CD4-positive, alpha-beta memory T cell (primary cell): ENCODE measurements around the gene DOCK6. TPM values are rescaled to one million over a fixed set of nuclear protein-coding genes. Genes with fewer than 3 reads are reported as not detected.

Experiments
- CTCF ChIA-PET: fragments of 350-600 bp; sonication (Branson Sonifier 250); formaldehyde crosslinking; loops from one replicate; lab custom pipeline; 2021; ENCODE audit warnings: inconsistent platforms; ENCODE audit not compliant: partially characterized antibody; lab: Charles Lee
- POLR2A ChIA-PET: fragments of 350-600 bp; sonication (Branson Sonifier 250); formaldehyde crosslinking; loops from one replicate; lab custom pipeline; 2021; ENCODE audit not compliant: partially characterized antibody; lab: Charles Lee
- DNase-seq, 5 donors: peaks; one replicate each; pipeline versions ENCODE4 v3.0.0 to v3.0.0-alpha.2; 2020 to 2022; ENCODE audit warnings: mixed read lengths in 1 of 5
- H3K27ac ChIP-seq: one replicate; pipeline ENCODE4 v1.7.0; 2013; ENCODE audit warnings: low read depth, low read length
- H3K27me3 ChIP-seq: 2 replicates; pipeline ENCODE4 v1.7.0; 2013; ENCODE audit warnings: mild to moderate bottlenecking, low read length, moderate library complexity; ENCODE audit not compliant: insufficient read depth
- H3K36me3 ChIP-seq: 2 replicates; pipeline ENCODE4 v1.7.0; 2013; ENCODE audit warnings: mild to moderate bottlenecking, low read length, moderate library complexity; ENCODE audit not compliant: insufficient read depth
- H3K4me1 ChIP-seq: 2 replicates; pipeline ENCODE4 v1.7.0; 2013; ENCODE audit warnings: mild to moderate bottlenecking, low read length, moderate library complexity; ENCODE audit not compliant: insufficient read depth
- H3K4me3 ChIP-seq, 2 donors: one replicate each; pipeline ENCODE4 v1.7.0; 2013; ENCODE audit warnings: low read length in 2 of 2, mild to moderate bottlenecking in 1 of 2
- H3K9me3 ChIP-seq, 2 donors: one replicate each; pipeline ENCODE4 v1.7.0; 2013; ENCODE audit warnings: low read length in 2 of 2, control low read depth in 1 of 2; ENCODE audit not compliant: control insufficient read depth in 1 of 2
- H3K27ac Mint-ChIP-seq, 7 donors: one replicate each; pipeline ENCODE4 v1.8.0; 2020 to 2021; ENCODE audit warnings: mixed read lengths in 7 of 7, mild to moderate bottlenecking in 6 of 7, inconsistent platforms in 3 of 7, moderate library complexity in 3 of 7
- H3K27me3 Mint-ChIP-seq, 2 donors: one replicate each; pipeline ENCODE4 v1.8.0; 2020 to 2021; ENCODE audit warnings: mixed read lengths in 2 of 2
- H3K36me3 Mint-ChIP-seq, 2 donors: one replicate each; pipeline ENCODE4 v1.8.0; 2020 to 2021; ENCODE audit warnings: mixed read lengths in 2 of 2, inconsistent platforms in 1 of 2, mild to moderate bottlenecking in 1 of 2
- H3K4me1 Mint-ChIP-seq, 4 donors: one replicate each; pipeline ENCODE4 v1.8.0; 2020 to 2021; ENCODE audit warnings: mixed read lengths in 4 of 4, mild to moderate bottlenecking in 1 of 4
- H3K4me3 Mint-ChIP-seq, 8 donors: one replicate each; pipeline ENCODE4 v1.8.0; 2020 to 2021; ENCODE audit warnings: mixed read lengths in 8 of 8, mild to moderate bottlenecking in 7 of 8, moderate library complexity in 6 of 8, inconsistent platforms in 3 of 8
- H3K9me3 Mint-ChIP-seq, 8 donors: one replicate each; pipeline ENCODE4 v1.8.0; 2020 to 2021; ENCODE audit warnings: mixed read lengths in 8 of 8, mild to moderate bottlenecking in 5 of 8, inconsistent platforms in 3 of 8, moderate library complexity in 1 of 8
- intact Hi-C: fragments of 100-400 bp; cut with micrococcal nuclease; formaldehyde crosslinking; loops from one replicate; pipeline ENCODE4 v1.15.1; 2023
- polyA plus RNA-seq, 2 donors: library from polyadenylated mRNA; unstranded; fragments of 300-500 nt; fragmentation: Illumina TruSeq; gene quantifications; one replicate each; pipeline ENCODE4 v1.2.3, GENCODE V29; 2021
- total RNA-seq, 2 experiments: library from RNA; stranded (reverse); gene quantifications; one replicate each; pipeline ENCODE4 v1.2.3, GENCODE V29; 2021

The DOCK6 gene
- total and polyA plus RNA-seq, 4 experiments from 2014 or later: 0.30 to 0.64 TPM; not detected in 2

- DNase-seq: no peak
- H3K4me1 ChIP-seq: no peaks in the 10 kb centered on the region
- POLR2A ChIA-PET: no interaction called here
- no peaks in the 10 kb centered on the region for H3K27me3 ChIP-seq
- H3K9me3 ChIP-seq: peaks cover 0 to 8% of the 10 kb centered on the region in 2 donors
- H3K4me3 Mint-ChIP-seq: no peak overlapping the region
- no peak overlapping the region for H3K27ac ChIP-seq
- H3K36me3 ChIP-seq: no peaks in the 10 kb centered on the region
- peaks cover 5 to 22% (median 17%) of the 10 kb centered on the region in 8 donors for H3K9me3 Mint-ChIP-seq
- H3K4me3 ChIP-seq: no peak overlapping the region
- H3K27ac Mint-ChIP-seq: no peak overlapping the region
- peaks cover 4 to 7% of the 10 kb centered on the region in 2 donors for H3K27me3 Mint-ChIP-seq
- H3K36me3 Mint-ChIP-seq: peaks cover 4 to 13% of the 10 kb centered on the region in 2 donors
- intact Hi-C loops: no loop called here
- no peaks in the 10 kb centered on the region for H3K4me1 Mint-ChIP-seq
- CTCF ChIA-PET: no interaction called here
Measured at GRCh38 chr19:11224429-11224828, 37.9 kb downstream of the DOCK6 start.

- H3K27ac Mint-ChIP-seq: no peak overlapping the region
- ChIA-PET POLR2A (no interaction called here), CTCF (no interaction called here)
- no peak for DNase-seq
- Histone ChIP-seq H3K4me1 (no peaks in the 10 kb centered on the region), H3K4me3 (no peak overlapping the region), H3K27ac (no peak overlapping the region), H3K9me3 (peaks cover 0 to 8% of the 10 kb centered on the region in 2 donors), H3K36me3 (no peaks in the 10 kb centered on the region), H3K27me3 (no peaks in the 10 kb centered on the region)
- peaks cover 4 to 13% of the 10 kb centered on the region in 2 donors for H3K36me3 Mint-ChIP-seq
- H3K9me3 Mint-ChIP-seq: peaks cover 5 to 22% (median 17%) of the 10 kb centered on the region in 8 donors
- intact Hi-C loops: no loop called here
- peaks cover 2 to 4% of the 10 kb centered on the region in 2 donors for H3K27me3 Mint-ChIP-seq
- H3K4me1 Mint-ChIP-seq: no peaks in the 10 kb centered on the region
- no peak overlapping the region for H3K4me3 Mint-ChIP-seq
Measured at GRCh38 chr19:11223200-11223599, 39.1 kb downstream of the DOCK6 start.

- H3K4me3 Mint-ChIP-seq: peak overlapping the region in 1 of 8 donors; percentile 32
- CTCF ChIA-PET: no interaction called here
- H3K4me1 ChIP-seq: no peaks in the 10 kb centered on the region
Measured at GRCh38 chr19:11221082-11221598, 41.2 kb downstream of the DOCK6 start.

GRCh38 chr19:11214387-11214786 lies 47.9 kb downstream of the DOCK6 start:
- ChIA-PET POLR2A (no interaction called here), CTCF (interaction anchor here (2.0 kb wide), 1 partner anchor 10 kb away, joined by 7 read pairs; no protein-coding TSS in a partner anchor)
- no peak for DNase-seq

More at GRCh38 chr19:11221082-11221598, 41.2 kb downstream of the DOCK6 start:
- Mint-ChIP-seq H3K4me1 (no peaks in the 10 kb centered on the region), H3K27ac (no peak overlapping the region), H3K27me3 (peaks cover 4% of the 10 kb centered on the region in 2 donors), H3K9me3 (peaks cover 5 to 22% (median 17%) of the 10 kb centered on the region in 8 donors), H3K36me3 (peaks cover 4 to 13% of the 10 kb centered on the region in 2 donors)
- H3K9me3 ChIP-seq: peaks cover 0 to 8% of the 10 kb centered on the region in 2 donors
- intact Hi-C loops: no loop called here
- H3K27ac ChIP-seq: no peak overlapping the region
- no peaks in the 10 kb centered on the region for H3K27me3 ChIP-seq
- DNase-seq: no peak
- POLR2A ChIA-PET: no interaction called here
- H3K36me3 ChIP-seq: no peaks in the 10 kb centered on the region
- H3K4me3 ChIP-seq: no peak overlapping the region

GRCh38 chr19:11210656-11210928 lies 51.7 kb downstream of the DOCK6 start:
- Mint-ChIP-seq H3K4me1 (no peaks in the 10 kb centered on the region), H3K9me3 (no peaks in the 10 kb centered on the region), H3K27me3 (peaks cover 0 to 1% of the 10 kb centered on the region in 2 donors), H3K27ac (no peak overlapping the region), H3K4me3 (no peak overlapping the region), H3K36me3 (no peaks in the 10 kb centered on the region)
- ChIA-PET CTCF (no interaction called here), POLR2A (no interaction called here)
- intact Hi-C loops: no loop called here
- no peaks in the 10 kb centered on the region for H3K27me3 ChIP-seq
- H3K27ac ChIP-seq: no peak overlapping the region
- H3K4me3 ChIP-seq: no peak overlapping the region
- no peaks in the 10 kb centered on the region for H3K36me3 ChIP-seq
- no peak for DNase-seq
- no peaks in the 10 kb centered on the region for H3K9me3 ChIP-seq
- no peaks in the 10 kb centered on the region for H3K4me1 ChIP-seq

More at GRCh38 chr19:11214387-11214786, 47.9 kb downstream of the DOCK6 start:
- no peak overlapping the region for H3K4me3 ChIP-seq
- Mint-ChIP-seq H3K9me3 (no peaks in the 10 kb centered on the region), H3K27ac (no peak overlapping the region), H3K27me3 (peaks cover 1 to 2% of the 10 kb centered on the region in 2 donors), H3K4me3 (no peak overlapping the region), H3K4me1 (no peaks in the 10 kb centered on the region), H3K36me3 (no peaks in the 10 kb centered on the region)
- H3K9me3 ChIP-seq: no peaks in the 10 kb centered on the region
- H3K36me3 ChIP-seq: no peaks in the 10 kb centered on the region
- no peaks in the 10 kb centered on the region for H3K4me1 ChIP-seq
- intact Hi-C loops: no loop called here
- no peak overlapping the region for H3K27ac ChIP-seq
- no peaks in the 10 kb centered on the region for H3K27me3 ChIP-seq

- Histone ChIP-seq H3K4me3 (no peak overlapping the region), H3K9me3 (no peaks in the 10 kb centered on the region), H3K4me1 (no peaks in the 10 kb centered on the region), H3K36me3 (no peaks in the 10 kb centered on the region), H3K27ac (no peak overlapping the region), H3K27me3 (no peaks in the 10 kb centered on the region)
- no peaks in the 10 kb centered on the region for H3K4me1 Mint-ChIP-seq
- POLR2A ChIA-PET: no interaction called here
- H3K36me3 Mint-ChIP-seq: no peaks in the 10 kb centered on the region
- H3K4me3 Mint-ChIP-seq: no peak overlapping the region
- intact Hi-C loops: no loop called here
- H3K9me3 Mint-ChIP-seq: no peaks in the 10 kb centered on the region
- peak overlapping the region in 1 of 7 donors; percentile 29 for H3K27ac Mint-ChIP-seq
- CTCF ChIA-PET: no interaction called here
- DNase-seq: no peak
- H3K27me3 Mint-ChIP-seq: peaks cover 0 to 1% of the 10 kb centered on the region in 2 donors
Measured at GRCh38 chr19:11209839-11210655, 52.3 kb downstream of the DOCK6 start.

GRCh38 chr19:11208561-11209471 lies 53.5 kb downstream of the DOCK6 start:
- no peaks in the 10 kb centered on the region for H3K36me3 Mint-ChIP-seq
- no peak overlapping the region for H3K4me3 ChIP-seq
- no peaks in the 10 kb centered on the region for H3K27me3 Mint-ChIP-seq
- H3K27ac Mint-ChIP-seq: no peak overlapping the region
- H3K9me3 ChIP-seq: no peaks in the 10 kb centered on the region
- no peak overlapping the region for H3K4me3 Mint-ChIP-seq
- H3K36me3 ChIP-seq: no peaks in the 10 kb centered on the region
- no peaks in the 10 kb centered on the region for H3K4me1 Mint-ChIP-seq
- ChIA-PET POLR2A (no interaction called here), CTCF (interaction anchor here (1.8 kb wide), 1 partner anchor 173 kb away, joined by 6 read pairs; no protein-coding TSS in a partner anchor)
- no peak overlapping the region for H3K27ac ChIP-seq
- no peaks in the 10 kb centered on the region for H3K27me3 ChIP-seq
- no peak for DNase-seq
- H3K4me1 ChIP-seq: no peaks in the 10 kb centered on the region
- H3K9me3 Mint-ChIP-seq: no peaks in the 10 kb centered on the region
- intact Hi-C loops: no loop called here
